GM12878 (cell line): ENCODE measurements around the gene SLC2A9. TPM values are rescaled to one million over a fixed set of nuclear protein-coding genes. Genes with fewer than 3 reads are reported as not detected.

Source experiments
- ATAC-seq: fragments of 200-7000 bp; cut with Tn5 transposase; 3 replicates; pipeline ENCODE4 v1.9.1; 2020; ENCODE audit warnings: mild to moderate bottlenecking, moderate library complexity
- BruUV-seq: library from RNA; stranded (reverse); fragments of 400-500 nt; replicated peaks from 2 replicates; lab custom pipeline; 2021; lab: Mats Ljungman, UMichigan
- CTCF ChIA-PET: fragments of 300-600 bp; sonication (Branson Sonifier 250); formaldehyde crosslinking; extraction: SDS; loops from one replicate; lab custom pipeline; 2021; ENCODE audit warnings: inconsistent platforms; lab: Yijun Ruan, JAX
- POLR2A ChIA-PET: fragments of 350-600 bp; formaldehyde crosslinking; extraction: SDS; loops from one replicate; lab custom pipeline; 2021; ENCODE audit warnings: inconsistent platforms; lab: Charles Lee
- RAD21 ChIA-PET: fragments of 300-600 bp; sonication (Branson Sonifier 250); formaldehyde crosslinking; loops from one replicate; lab custom pipeline; 2023; ENCODE audit warnings: antibody characterized with exemption; ENCODE audit not compliant: unreplicated experiment; lab: Charles Lee
- SMC1A ChIA-PET: fragments of 300-600 bp; sonication (Branson Sonifier 250); formaldehyde crosslinking; loops from one replicate; lab custom pipeline; 2023; ENCODE audit not compliant: unreplicated experiment, uncharacterized antibody; lab: Charles Lee
- DNase-seq: peaks from one replicate; pipeline ENCODE4 v3.0.0-alpha.2; 2011; ENCODE audit warnings: low read depth, low spot score
- FAIRE-seq: peaks from 3 replicates; lab custom pipeline; 2011; peaks lifted over from hg19 to GRCh38; lab: Jason Lieb, UNC
- H2AFZ ChIP-seq: 2 replicates; pipeline ENCODE4 v1.6.0; 2011; ENCODE audit warnings: low read depth, low read length, control low read depth; ENCODE audit not compliant: control insufficient read depth
- H3K27ac ChIP-seq: 2 replicates; pipeline ENCODE4 v1.5.1; 2011; ENCODE audit warnings: control low read depth; ENCODE audit not compliant: control insufficient read depth, insufficient read depth
- H3K27me3 ChIP-seq, 2 experiments: replicated peaks in 1 of 2; 2 replicates each; pipeline versions ENCODE4 v1.6.0 to v1.6.1; 2011; ENCODE audit warnings: low read length in 1 of 2; ENCODE audit not compliant: control insufficient read depth in 2 of 2, insufficient read depth in 2 of 2
- H3K36me3 ChIP-seq, 2 experiments: 2 replicates each; pipeline ENCODE4 v1.5.1; 2011; ENCODE audit warnings: low read length in 1 of 2; ENCODE audit not compliant: control insufficient read depth in 2 of 2, insufficient read depth in 2 of 2
- H3K4me1 ChIP-seq: 2 replicates; pipeline ENCODE4 v1.6.1; 2011; ENCODE audit warnings: mild to moderate bottlenecking, low read length, moderate library complexity, mixed read lengths; ENCODE audit not compliant: control insufficient read depth, insufficient read depth
- H3K4me2 ChIP-seq: 2 replicates; pipeline ENCODE4 v1.6.0; 2011; ENCODE audit warnings: control low read depth; ENCODE audit not compliant: control insufficient read depth, insufficient read depth
- H3K4me3 ChIP-seq: fragments of 200-600 bp; sonication (generic); 2 replicates; pipeline ENCODE4 v1.5.1; 2016
- H3K79me2 ChIP-seq: 2 replicates; pipeline ENCODE4 v1.6.0; 2011; ENCODE audit warnings: low read length; ENCODE audit not compliant: control insufficient read depth, insufficient read depth
- H3K9ac ChIP-seq: 2 replicates; pipeline ENCODE4 v1.8.0; 2011; ENCODE audit warnings: low read length, control low read depth, mixed read lengths; ENCODE audit not compliant: control insufficient read depth, insufficient read depth
- H3K9me3 ChIP-seq: replicated peaks from 3 replicates; pipeline ENCODE4 v1.5.1; 2011; ENCODE audit warnings: mild to moderate bottlenecking, low read length; ENCODE audit not compliant: control insufficient read depth, insufficient read depth
- H4K20me1 ChIP-seq: 2 replicates; pipeline ENCODE4 v1.6.0; 2011; ENCODE audit not compliant: control insufficient read depth, insufficient read depth
- BCL3 ChIP-seq: IDR thresholded peaks from 2 replicates; pipeline ENCODE4 v1.6.1; 2011; ENCODE audit warnings: borderline replicate concordance, low read depth, mild to moderate bottlenecking, moderate library complexity, low read length; ENCODE audit not compliant: insufficient read depth, poor library complexity, severe bottlenecking
- CHD1 ChIP-seq: IDR thresholded peaks from 2 replicates; pipeline ENCODE4 v1.6.1; 2012; ENCODE audit warnings: low read depth, low read length, improper control_type of control experiment
- EED ChIP-seq: sonication (generic); IDR thresholded peaks from 2 replicates; pipeline ENCODE4 v1.6.1; 2016; ENCODE audit warnings: antibody characterized with exemption, low read depth
- ELK1 ChIP-seq: IDR thresholded peaks from 2 replicates; pipeline ENCODE4 v1.6.1; 2012; ENCODE audit warnings: low read depth, low read length, improper control_type of control experiment
- NFXL1 ChIP-seq: fragments of 450-650 bp; IDR thresholded peaks from 2 replicates; pipeline ENCODE4 v1.6.1; 2017; ENCODE audit warnings: antibody characterized with exemption, mild to moderate bottlenecking, borderline replicate concordance
- NFYA ChIP-seq: IDR thresholded peaks from 2 replicates; pipeline ENCODE4 v1.6.1; 2011; ENCODE audit warnings: low read depth, mild to moderate bottlenecking, low read length, improper control_type of control experiment, borderline replicate concordance
- RELB ChIP-seq: fragments of 450-650 bp; IDR thresholded peaks from 2 replicates; pipeline ENCODE4 v1.6.1; 2017; ENCODE audit warnings: low read depth, mild to moderate bottlenecking, moderate library complexity
- SMAD5 ChIP-seq: IDR thresholded peaks from 2 replicates; pipeline ENCODE4 v1.6.1; 2016; ENCODE audit warnings: antibody characterized with exemption, low read depth
- WGBS: methylation state at CpG from one replicate; pipeline ENCODE4 v1.1.6; 2016; ENCODE audit warnings: low lambda C conversion rate; ENCODE audit not compliant: insufficient replicate concordance, insufficient coverage; ENCODE audit errors: missing lambda C conversion rate; 5-methylcytosine and 5-hydroxymethylcytosine counted together
- in situ Hi-C: fragments of 300-500 bp; cut with MboI; formaldehyde crosslinking; loops from 9 replicates; pipeline ENCODE4 v1.14.3; 2018; ENCODE audit warnings: mixed read lengths
- intact Hi-C: fragments of 100-400 bp; cut with micrococcal nuclease; formaldehyde crosslinking; loops from one replicate; pipeline ENCODE4 v1.14.2; 2022; ENCODE audit not compliant: unreplicated experiment
- polyA plus RNA-seq, 11 experiments: library from polyadenylated mRNA; depleted of rRNA in 4 of 11; unstranded in 6 of 11; stranded (reverse) in 5 of 11; fragments of >200 nt; fragmentation: Nextera tagmentation in 4 of 11; fragmentation: Illumina TruSeq in 1 of 11; extraction: Ambion mirVana in 4 of 11; extraction: Trizol in 1 of 11; gene quantifications; 1 replicate in 1 of 11; 2 replicates in 10 of 11; pipeline versions ENCODE4 v1.2.1 to v1.2.3, GENCODE V29; 2011 to 2016; ENCODE audit warnings: inconsistent platforms in 2 of 11, missing spikeins in 2 of 11, low read depth in 1 of 11
- total RNA-seq, 4 experiments: library from RNA; depleted of rRNA in 3 of 4; stranded (reverse); fragments of >200 nt in 3 of 4; fragmentation: Illumina TruSeq in 1 of 4; extraction: Trizol in 1 of 4; gene quantifications; 2 replicates each; pipeline versions ENCODE4 v1.2.1 to v1.2.3, GENCODE V29; 2013 to 2021

The SLC2A9 gene
- total and polyA plus RNA-seq, 10 of the 15 experiments (the other 5 are each of a cell fraction or from before 2014, with no cell fraction given) = 0.28 to 2.8 (median 1.2) TPM

- no peak for TF ChIP-seq SMAD5
- no peak for TF ChIP-seq RELB
- TF ChIP-seq BCL3 = no peak
- TF ChIP-seq NFYA = no peak
- no peak for TF ChIP-seq NFXL1
- no peak for TF ChIP-seq ELK1
- TF ChIP-seq CHD1 = no peak
- no peak for TF ChIP-seq EED
- H4K20me1 ChIP-seq = no peaks in the 10 kb centered on the region
- H2AFZ ChIP-seq = no peak overlapping the region
- no peaks in the 10 kb centered on the region for H3K36me3 ChIP-seq
- no peak overlapping the region for H3K9ac ChIP-seq
- intact Hi-C loops = no loop called here
- no peak overlapping the region for H3K4me2 ChIP-seq
- H3K4me3 ChIP-seq = no peak overlapping the region
- ChIA-PET SMC1A (no interaction called here), RAD21 (interaction anchor here (1.0 kb wide), 1 partner anchor 26 kb away, joined by 3 read pairs; no protein-coding TSS in a partner anchor), POLR2A (no interaction called here), CTCF (no interaction called here)
- H3K27ac ChIP-seq = no peak overlapping the region
- FAIRE-seq (no peak), DNase-seq (no peak), ATAC-seq (no peak)
- in situ Hi-C loops = no loop called here
- no peaks in the 10 kb centered on the region; a peak in 1 of 4 replicates for H3K27me3 ChIP-seq
- H3K9me3 ChIP-seq = no peaks in the 10 kb centered on the region; the same call in 2 of the 3 replicates
- H3K79me2 ChIP-seq = no peaks in the 10 kb centered on the region
- 58% methylated on average over 6 of the region's 6 CpGs for WGBS
- BruUV-seq = no TSS peak
- no peaks in the 10 kb centered on the region for H3K4me1 ChIP-seq
Measured at GRCh38 chr4:10041036-10041435, 19.7 kb upstream of the SLC2A9 start.
